ENCODE results near the gene PPAN. TPM values are rescaled to one million over a fixed set of nuclear protein-coding genes. Genes with fewer than 3 reads are reported as not detected.

Gene PPAN
- total and polyA plus RNA-seq, 2 experiments from 2014 or later: 42.9 to 67.3 TPM

DNA sequence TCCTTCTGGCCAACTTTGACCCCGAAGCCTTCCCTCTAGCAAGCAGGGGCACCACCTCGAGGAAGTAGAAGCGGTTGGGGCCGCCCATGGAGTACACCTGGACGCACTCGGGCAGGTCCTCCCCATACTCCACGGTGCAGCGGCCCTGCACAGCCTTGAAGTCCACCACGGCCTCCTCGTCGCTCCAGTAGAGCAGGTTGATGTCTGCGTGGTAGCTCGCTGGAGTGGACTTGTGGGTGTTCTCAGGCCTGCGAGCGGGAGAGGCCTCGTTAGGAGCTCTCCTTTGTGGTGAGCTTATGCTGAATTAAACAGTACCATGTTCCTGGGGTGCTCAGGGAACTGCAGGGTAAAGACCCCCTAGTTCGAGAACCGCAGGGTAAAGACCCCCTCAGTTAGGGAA lies 35.8 kb downstream of the PPAN start:
- Histone ChIP-seq H3K4me3 (no peak overlapping the region), H3K27me3 (no peaks in the 10 kb centered on the region), H3K36me3 (peaks cover 68% of the 10 kb centered on the region), H3K9me3 (ENCODE audit: low read depth) (no peaks in the 10 kb centered on the region), H3K4me1 (ENCODE audit: low read depth) (no peaks in the 10 kb centered on the region), H3K27ac (no peak overlapping the region)
- no peak for DNase-seq (ENCODE audit: low read depth in 1 of 2, low spot score in 1 of 2)
- TF ChIP-seq, protein P1, sequence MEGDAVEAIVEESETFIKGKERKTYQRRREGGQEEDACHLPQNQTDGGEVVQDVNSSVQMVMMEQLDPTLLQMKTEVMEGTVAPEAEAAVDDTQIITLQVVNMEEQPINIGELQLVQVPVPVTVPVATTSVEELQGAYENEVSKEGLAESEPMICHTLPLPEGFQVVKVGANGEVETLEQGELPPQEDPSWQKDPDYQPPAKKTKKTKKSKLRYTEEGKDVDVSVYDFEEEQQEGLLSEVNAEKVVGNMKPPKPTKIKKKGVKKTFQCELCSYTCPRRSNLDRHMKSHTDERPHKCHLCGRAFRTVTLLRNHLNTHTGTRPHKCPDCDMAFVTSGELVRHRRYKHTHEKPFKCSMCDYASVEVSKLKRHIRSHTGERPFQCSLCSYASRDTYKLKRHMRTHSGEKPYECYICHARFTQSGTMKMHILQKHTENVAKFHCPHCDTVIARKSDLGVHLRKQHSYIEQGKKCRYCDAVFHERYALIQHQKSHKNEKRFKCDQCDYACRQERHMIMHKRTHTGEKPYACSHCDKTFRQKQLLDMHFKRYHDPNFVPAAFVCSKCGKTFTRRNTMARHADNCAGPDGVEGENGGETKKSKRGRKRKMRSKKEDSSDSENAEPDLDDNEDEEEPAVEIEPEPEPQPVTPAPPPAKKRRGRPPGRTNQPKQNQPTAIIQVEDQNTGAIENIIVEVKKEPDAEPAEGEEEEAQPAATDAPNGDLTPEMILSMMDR (IDR thresholded peaks at IDR 0.05; ENCODE audit: low read depth, low read length): no peak

DNA sequence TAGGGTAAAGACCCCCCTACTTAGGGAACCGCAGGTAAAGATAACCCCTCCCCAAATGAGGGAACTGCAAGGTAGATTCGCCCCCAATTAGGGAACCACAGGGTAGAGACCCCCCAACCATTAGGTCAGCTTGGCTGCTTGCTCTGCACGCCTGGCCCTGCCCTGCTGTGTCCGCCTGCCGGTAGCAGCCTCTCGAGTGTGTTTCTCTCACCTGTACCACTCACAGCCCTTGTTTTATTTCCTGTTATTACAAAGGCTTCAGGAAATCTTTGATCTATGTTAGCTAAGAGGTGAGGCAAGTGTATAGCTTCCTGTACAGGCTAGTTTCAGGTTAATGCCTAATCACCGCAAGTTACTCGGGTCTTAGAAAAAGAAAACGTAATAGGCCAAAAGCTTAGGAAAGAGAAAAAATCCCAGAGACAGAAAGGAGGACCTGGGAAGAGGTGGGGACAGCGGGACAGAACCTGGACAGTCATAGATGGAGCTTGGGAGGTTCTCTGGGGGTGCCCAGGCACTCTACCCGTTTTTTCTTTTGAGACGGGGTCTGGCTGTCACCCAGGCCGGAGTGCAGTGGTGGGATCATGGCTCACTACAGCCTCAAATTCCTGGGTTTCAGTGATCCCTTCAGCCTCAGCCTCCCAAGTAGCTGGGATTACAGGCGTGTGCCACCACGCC lies 36.7 kb downstream of the PPAN start:
- no peaks in the 10 kb centered on the region for H3K4me1 ChIP-seq (ENCODE audit: low read depth)
- no peak for DNase-seq (ENCODE audit: low read depth in 1 of 2, low spot score in 1 of 2)
- no peaks in the 10 kb centered on the region for H3K9me3 ChIP-seq (ENCODE audit: low read depth)
- no peaks in the 10 kb centered on the region for H3K27me3 ChIP-seq
- TF ChIP-seq, protein P1 (IDR thresholded peaks at IDR 0.05; ENCODE audit: low read depth, low read length): no peak
- no peak overlapping the region for H3K4me3 ChIP-seq
- H3K36me3 ChIP-seq: peaks cover 64% of the 10 kb centered on the region
- H3K27ac ChIP-seq: no peak overlapping the region

DNA sequence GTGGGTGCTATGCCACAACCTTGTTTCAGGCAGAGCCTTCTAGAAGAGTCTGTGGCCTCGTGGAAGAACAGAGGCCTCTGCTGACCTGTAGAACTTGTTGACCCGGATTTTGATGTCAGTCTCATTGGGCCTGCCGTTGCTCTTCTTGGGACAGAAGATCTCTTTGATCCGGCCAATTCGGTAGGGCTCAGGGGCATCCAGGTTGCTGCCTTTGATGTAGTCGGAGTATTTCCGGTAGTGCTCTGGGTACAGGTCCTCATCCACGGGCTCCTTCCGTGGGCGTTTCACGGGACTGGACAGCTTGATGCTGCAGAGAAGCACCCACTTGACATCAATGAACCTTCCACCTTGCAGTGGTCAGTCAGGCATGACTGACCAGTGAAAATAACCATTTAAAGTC lies 37.5 kb downstream of the PPAN start:
- Histone ChIP-seq H3K4me1 (ENCODE audit: low read depth) (no peaks in the 10 kb centered on the region), H3K27me3 (no peaks in the 10 kb centered on the region), H3K36me3 (peaks cover 60% of the 10 kb centered on the region), H3K27ac (no peak overlapping the region), H3K9me3 (ENCODE audit: low read depth) (no peaks in the 10 kb centered on the region), H3K4me3 (no peak overlapping the region)
- TF ChIP-seq, protein P1 (IDR thresholded peaks at IDR 0.05; ENCODE audit: low read depth, low read length): no peak
- DNase-seq (ENCODE audit: low read depth in 1 of 2, low spot score in 1 of 2): no peak

DNA sequence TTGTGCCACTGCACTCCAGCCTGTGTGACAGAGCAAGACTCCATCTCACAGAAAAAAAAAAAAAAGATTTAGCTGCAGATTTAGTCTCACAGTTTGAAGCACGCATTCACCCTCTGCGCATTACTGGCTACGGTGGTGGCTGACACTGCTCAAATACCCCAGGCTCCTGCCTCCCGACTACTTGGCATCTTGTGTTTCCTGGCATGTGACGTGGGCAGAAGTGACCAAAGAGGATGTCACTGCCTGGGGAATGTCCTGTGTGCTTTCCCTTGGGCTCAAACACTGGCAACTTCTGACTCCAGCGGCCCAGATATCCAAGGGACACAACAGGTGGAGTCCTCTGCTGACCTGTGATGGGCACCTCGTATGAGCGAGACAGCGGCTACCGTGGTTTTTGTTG lies 38.2 kb downstream of the PPAN start:
- no peaks in the 10 kb centered on the region for H3K9me3 ChIP-seq (ENCODE audit: low read depth)
- TF ChIP-seq, protein P1 (IDR thresholded peaks at IDR 0.05; ENCODE audit: low read depth, low read length): no peak
- peaks cover 59% of the 10 kb centered on the region for H3K36me3 ChIP-seq
- no peak overlapping the region for H3K4me3 ChIP-seq
- H3K27me3 ChIP-seq: no peaks in the 10 kb centered on the region
- no peak for DNase-seq (ENCODE audit: low read depth in 1 of 2, low spot score in 1 of 2)
- no peak overlapping the region for H3K27ac ChIP-seq
- no peaks in the 10 kb centered on the region for H3K4me1 ChIP-seq (ENCODE audit: low read depth)

DNA sequence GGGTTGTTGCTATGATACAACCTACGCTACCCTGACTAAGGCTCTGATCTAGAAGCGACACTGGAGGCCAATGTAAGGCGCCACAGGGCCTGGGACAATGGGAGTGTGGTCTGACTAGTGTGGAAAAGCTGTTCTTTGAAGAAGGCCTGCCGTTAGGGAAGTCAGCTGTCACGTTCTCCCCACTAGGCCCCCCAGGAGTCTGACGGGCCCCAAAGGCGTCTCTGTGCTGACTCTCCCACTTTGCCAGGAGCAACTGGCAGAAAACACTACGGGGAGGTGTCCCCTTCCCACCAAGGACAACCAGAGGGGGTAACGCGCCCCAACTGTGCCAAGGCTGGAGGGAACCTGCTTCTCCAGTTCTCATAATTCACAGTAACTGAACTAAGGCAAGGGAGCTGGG lies 38.9 kb downstream of the PPAN start:
- no peaks in the 10 kb centered on the region for H3K4me1 ChIP-seq (ENCODE audit: low read depth)
- no peak for DNase-seq (ENCODE audit: low read depth in 1 of 2, low spot score in 1 of 2)
- TF ChIP-seq, protein P1 (IDR thresholded peaks at IDR 0.05; ENCODE audit: low read depth, low read length): no peak
- peaks cover 57% of the 10 kb centered on the region for H3K36me3 ChIP-seq
- no peaks in the 10 kb centered on the region for H3K27me3 ChIP-seq
- H3K4me3 ChIP-seq: no peak overlapping the region
- no peak overlapping the region for H3K27ac ChIP-seq
- no peaks in the 10 kb centered on the region for H3K9me3 ChIP-seq (ENCODE audit: low read depth)
